ENCODE results near the gene MPC1.
"Not testable (repeated sequence)": the region's sequence is repeated elsewhere in the genome, so short reads cannot be mapped to it uniquely, and the experiment has no call there.

The MPC1 gene

GRCh38 chr6:166406197-166406596 is 23.5 kb upstream of the MPC1 start:
- DNase-seq: no peak

GRCh38 chr6:166405386-166405785 is 22.6 kb upstream of the MPC1 start:
- DNase-seq: no peak

DNA sequence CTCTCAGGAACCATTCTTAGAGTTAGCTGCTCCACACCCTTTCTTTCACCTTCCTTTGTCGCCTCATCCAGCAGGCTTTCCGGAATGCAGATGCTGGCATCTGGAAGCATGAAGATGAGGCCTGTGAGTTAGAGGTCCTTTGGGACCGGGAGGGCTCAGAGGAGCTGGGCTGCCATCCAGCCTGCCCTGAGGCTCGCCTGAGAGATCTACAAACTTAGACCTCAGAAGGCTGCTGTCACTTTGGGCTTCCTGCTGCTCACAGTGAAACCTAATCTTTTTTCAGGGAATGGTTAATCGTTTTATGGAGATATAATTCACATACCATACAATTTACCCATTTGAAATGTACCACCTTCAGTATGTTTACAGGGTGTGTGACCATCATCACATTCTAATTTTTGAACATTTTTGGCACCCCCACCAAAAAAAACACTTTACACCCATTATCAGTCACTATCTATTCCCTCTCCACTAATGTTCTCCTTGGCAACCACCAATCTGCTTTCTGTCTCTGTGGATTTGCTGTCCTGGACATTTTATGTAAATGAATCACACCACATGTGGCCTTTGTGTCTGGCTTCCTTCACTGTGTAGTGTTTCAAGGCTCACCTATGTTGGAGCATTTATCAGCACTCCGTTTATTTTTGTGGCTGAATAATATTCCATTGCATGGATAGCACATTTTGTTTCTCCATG is 20.0 kb upstream of the MPC1 start:
- peak; percentile 85 for DNase-seq

- DNase-seq: peak; percentile 65
These were observed 18.0 kb upstream of the MPC1 start for GRCh38 chr6:166400649-166401250.

DNA sequence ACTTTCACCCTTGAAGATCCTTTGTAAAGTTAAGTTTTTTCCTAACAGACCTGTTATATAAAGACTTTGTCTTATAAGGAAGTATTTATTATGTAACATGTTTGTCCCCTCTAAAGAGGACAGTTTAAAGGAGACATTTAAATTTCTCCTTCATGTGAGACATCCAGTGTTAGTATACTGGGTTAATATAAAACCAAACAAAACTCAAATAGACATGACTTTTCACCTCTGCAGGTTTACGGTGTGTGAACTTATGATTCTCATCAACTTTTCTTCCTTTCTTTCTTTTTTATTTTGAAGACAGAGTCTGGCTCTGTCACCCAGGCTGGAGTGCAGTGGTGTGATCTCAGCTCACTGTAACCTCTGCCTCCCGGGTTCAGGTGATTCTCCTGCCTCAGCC is 17.4 kb upstream of the MPC1 start:
- no peak for DNase-seq

DNA sequence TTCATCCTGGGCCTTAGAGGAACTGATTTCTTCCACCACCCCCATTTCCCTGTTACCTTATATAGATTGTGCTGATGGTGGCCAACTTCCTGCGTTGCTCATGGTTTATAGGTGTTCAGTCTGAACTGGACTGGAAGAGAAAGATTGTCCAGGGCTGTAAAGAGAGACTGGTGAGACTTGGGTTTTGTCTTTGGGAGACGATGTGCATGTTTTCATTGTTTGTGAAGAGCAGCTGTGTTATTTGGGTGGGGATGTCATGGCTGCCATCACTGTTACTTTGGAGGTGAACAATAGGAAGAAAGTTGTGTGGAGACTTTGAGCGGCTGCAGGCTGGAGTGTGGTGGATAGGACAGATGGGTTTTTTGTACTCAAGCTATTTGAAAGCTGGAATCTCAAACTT is 15.6 kb upstream of the MPC1 start:
- no peak for DNase-seq

GRCh38 chr6:166397849-166398248 is 15.1 kb upstream of the MPC1 start:
- DNase-seq: no peak

GRCh38 chr6:166395778-166396177 is 13.0 kb upstream of the MPC1 start:
- no peak for DNase-seq

DNA sequence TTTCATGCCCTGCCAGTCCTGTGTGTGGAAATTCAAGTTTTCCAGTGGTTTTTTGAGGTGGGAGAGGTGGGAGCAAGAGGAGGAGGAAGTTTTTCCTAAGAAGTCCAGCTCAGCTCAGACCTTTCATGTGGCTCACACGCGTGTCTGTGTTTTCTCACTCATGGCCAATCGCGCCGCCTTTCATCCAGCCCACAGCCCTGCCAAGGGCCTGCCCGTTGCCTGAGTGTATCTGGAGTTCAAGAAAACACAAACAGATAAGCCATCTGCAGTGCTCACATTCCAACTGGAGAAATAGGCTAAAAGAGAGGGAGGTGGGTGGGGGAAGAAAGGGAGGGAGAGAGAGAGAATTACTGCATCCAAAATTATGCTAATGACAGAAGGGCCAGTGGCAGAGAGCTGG is 12.6 kb upstream of the MPC1 start:
- no peak for DNase-seq

DNA sequence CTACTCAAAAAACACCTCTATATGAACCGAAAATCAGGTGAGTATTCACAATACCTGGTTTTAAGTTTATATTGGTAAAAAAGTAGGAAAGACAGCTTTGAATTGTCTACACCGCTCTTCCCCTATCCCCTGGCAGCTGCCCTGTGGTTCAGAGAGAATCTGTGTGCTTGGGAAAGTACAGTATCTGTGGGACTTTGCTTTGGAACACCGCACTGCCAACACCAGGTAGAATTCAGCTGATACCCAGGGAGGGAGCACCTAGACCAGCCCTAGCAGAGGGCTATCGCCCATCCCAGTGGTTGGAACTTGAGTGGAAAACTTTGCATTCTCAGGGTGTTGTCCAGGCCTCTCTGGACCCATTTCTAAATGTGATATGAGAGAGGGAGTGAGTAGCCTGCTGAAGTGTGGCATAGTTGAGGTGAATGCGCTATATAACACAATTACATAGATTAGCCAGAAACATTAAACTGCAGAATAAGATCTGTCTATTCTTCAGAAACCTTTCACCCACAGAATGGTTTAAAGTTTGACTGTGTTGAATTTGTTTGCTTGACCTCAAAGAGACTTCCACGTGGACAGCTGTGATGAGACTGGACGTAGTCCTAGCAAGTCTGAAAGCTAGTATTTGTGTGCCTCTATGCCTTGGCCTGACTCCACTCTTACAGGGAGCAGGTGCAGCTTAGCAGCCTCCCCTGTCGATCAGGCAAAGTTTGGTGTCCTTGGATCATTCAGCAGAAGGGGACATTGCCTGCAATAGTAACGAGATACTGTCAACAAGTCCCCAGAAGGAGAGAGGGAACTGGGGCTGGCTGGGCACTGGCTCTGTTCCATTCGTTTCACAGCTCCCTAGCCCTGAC is 11.5 kb upstream of the MPC1 start:
- DNase-seq: no peak

GRCh38 chr6:166393535-166393823 is 10.7 kb upstream of the MPC1 start:
- DNase-seq: no peak

GRCh38 chr6:166392755-166393534 is 10.2 kb upstream of the MPC1 start:
- not testable (repeated sequence) for DNase-seq

DNA sequence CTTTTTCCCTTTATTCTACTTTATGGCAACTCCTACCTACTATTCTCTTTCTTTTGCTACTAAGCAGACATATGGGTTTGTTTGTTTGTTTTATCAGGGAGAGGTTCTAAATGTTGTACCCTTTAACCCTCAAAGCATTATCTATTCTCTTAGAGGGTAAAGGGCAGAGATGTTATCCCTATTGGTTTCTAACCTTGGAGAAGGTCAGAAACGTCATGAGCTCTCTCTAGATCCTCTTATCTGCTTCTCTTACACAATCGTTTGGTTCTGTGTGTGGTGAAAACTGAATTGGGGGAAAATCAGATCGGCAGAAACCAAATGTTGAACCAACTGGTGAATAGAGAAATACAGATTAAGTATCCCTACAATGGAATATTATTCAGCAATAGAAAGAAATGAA is 6.4 kb upstream of the MPC1 start:
- no peak for DNase-seq

GRCh38 chr6:166388290-166389004 is 5.7 kb upstream of the MPC1 start:
- DNase-seq: no peak

DNA sequence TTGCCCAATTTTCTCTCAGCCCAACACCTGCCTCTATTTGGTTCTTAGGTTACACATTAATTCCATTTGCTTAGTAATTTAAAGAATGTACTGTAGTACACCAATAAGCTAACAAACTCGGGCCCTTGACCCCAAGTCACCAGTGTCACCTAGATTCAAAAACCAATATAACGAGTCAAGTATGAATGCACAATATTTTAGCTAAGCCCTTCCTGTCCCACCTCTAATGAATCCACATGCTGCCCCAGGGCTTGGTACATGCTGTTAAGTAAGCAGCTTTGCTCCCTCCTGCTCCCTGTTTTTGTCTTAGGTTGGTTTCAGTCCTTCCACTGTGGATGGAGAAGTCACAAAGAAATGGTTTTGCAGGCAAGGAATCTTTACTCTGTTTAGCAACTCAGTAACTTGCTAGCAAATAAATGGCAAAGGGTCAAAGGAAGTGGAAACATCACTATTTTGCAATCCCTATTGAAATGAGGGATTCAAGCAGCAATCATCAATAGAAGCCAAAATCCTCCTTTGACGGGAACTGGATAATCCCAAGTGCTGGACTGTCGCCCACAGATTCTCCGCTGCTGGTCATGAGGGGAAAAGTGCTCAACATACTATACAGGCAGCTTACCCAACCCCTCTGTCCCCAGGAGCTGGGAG is 5.0 kb upstream of the MPC1 start:
- DNase-seq: no peak

- DNase-seq: not testable (repeated sequence)
These were observed 4.4 kb upstream of the MPC1 start for GRCh38 chr6:166387098-166387497.

GRCh38 chr6:166386111-166386510 is 3.4 kb upstream of the MPC1 start:
- DNase-seq: no peak

DNA sequence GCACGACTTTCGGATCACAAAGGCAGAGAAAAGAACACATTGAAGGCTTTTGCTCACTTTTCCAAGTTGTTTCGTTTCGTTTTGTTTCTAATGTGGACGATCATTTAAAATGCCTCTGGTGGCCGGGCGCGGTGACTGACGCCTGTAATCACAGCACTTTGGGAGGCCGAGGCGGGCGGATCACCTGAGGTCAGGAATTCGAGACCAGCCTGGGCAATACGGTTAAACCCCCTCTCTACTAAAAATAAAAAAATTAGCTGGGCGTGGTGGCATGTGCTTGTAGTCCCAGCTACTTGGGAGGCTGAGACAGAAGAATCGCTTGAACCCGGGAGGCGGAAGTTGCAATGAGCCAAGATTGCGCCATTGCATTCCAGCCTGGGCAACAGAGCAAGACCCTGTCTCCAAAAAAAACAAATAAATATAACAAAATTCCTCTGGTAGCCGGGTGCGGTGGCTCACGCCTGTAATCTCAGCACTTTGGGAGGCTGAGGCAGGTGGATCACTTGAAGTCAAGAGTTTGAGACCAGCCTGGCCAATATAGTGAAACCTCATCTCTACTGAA is 1.1 kb upstream of the MPC1 start:
- DNase-seq: not testable (repeated sequence)

GRCh38 chr6:166382500-166382932 is 224 bp downstream of the MPC1 start:
- DNase-seq: no peak

DNA sequence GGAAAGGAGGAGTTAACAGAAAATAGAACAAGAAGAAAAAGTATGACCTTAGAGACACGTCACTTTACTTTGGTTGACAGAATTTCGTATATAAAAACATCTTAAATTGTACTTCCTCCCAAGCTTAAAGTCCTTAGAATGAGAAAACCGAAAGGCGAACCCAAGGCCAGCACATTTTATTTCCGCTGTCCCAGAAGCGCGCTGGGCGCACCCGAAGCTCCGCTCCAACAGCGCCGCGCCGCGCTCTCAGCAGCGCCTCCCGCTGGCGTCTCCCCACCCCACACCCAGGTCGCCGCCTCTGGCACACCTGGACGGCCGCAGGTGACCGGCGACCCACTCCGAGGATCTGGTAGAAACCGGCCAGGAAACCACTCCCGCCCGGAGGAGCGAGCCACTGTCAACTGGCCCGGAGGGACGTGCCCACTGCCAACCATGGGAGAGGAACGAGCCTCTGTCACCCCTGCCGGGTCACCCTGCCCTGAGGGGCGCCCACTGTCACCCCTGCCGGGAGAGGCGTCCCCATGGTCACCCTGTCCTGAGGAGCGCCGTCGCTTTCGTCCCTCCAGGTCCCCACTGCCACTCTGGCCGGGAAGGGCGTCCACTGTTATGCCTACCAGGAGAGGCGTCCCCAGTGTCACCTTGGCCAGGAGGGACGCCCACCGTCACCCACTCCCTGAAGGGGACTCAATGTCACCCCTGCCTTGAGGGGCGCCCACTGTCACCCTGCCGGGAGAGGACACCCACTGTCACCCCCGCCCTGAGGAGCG is 824 bp downstream of the MPC1 start:
- peak; percentile 36 for DNase-seq

GRCh38 chr6:166381381-166381732 is 1.4 kb downstream of the MPC1 start:
- no peak for DNase-seq
